Endothelial cell of umbilical vein (primary cell): Measurements from ENCODE around the gene CHML. TPM values are rescaled to one million over a fixed set of nuclear protein-coding genes. Genes with fewer than 3 reads are reported as not detected.

Experiments used
- BruUV-seq: library from RNA; stranded (reverse); fragments of 400-500 nt; replicated peaks from 2 replicates; lab custom pipeline; 2021; lab: Mats Ljungman, UMichigan
- CTCF ChIA-PET: fragments of 300-600, 350-600 bp; sonication (Branson Sonifier 250); formaldehyde crosslinking; loops from one replicate; lab custom pipeline; 2021; ENCODE audit warnings: antibody characterized with exemption, inconsistent platforms; lab: Charles Lee
- POLR2A ChIA-PET: fragments of 300-600, 350-600 bp; sonication (Branson Sonifier 250); formaldehyde crosslinking; loops from one replicate; lab custom pipeline; 2021; ENCODE audit warnings: antibody characterized with exemption, inconsistent platforms; lab: Charles Lee
- DNase-seq: peaks from one replicate; pipeline ENCODE4 v3.0.0-alpha.2; 2011; ENCODE audit warnings: low read depth, low spot score
- FAIRE-seq: peaks from 2 replicates; lab custom pipeline; 2011; peaks lifted over from hg19 to GRCh38; lab: Jason Lieb, UNC
- H2AFZ ChIP-seq: 2 replicates; pipeline ENCODE4 v1.6.0; 2012; ENCODE audit warnings: low read depth, low read length, control low read depth, inconsistent platforms
- H3K27ac ChIP-seq: 2 replicates; pipeline ENCODE4 v1.5.1; 2011; ENCODE audit warnings: low read depth, mild to moderate bottlenecking, control low read depth, low read length, moderate library complexity; ENCODE audit not compliant: insufficient read depth
- H3K27me3 ChIP-seq, 2 experiments: 2 replicates each; pipeline versions ENCODE4 v1.6.0 to v1.6.1; 2011; ENCODE audit warnings: low read length in 2 of 2, mixed read lengths in 1 of 2; ENCODE audit not compliant: control insufficient read depth in 2 of 2, insufficient read depth in 2 of 2
- H3K36me3 ChIP-seq, 2 experiments: 2 replicates in 1 of 2; 3 replicates in 1 of 2; pipeline ENCODE4 v1.5.1; 2011; ENCODE audit warnings: low read length in 2 of 2, mild to moderate bottlenecking in 1 of 2, moderate library complexity in 1 of 2; ENCODE audit not compliant: control insufficient read depth in 2 of 2, insufficient read depth in 2 of 2; ENCODE audit errors: extremely low read depth in 1 of 2
- H3K4me1 ChIP-seq: 3 replicates; pipeline ENCODE4 v1.5.1; 2011; ENCODE audit warnings: mild to moderate bottlenecking, low read length; ENCODE audit not compliant: control insufficient read depth, insufficient read depth; ENCODE audit errors: extremely low read depth
- H3K4me2 ChIP-seq: 2 replicates; pipeline ENCODE4 v1.6.1; 2011; ENCODE audit warnings: low read length, control low read depth, mixed read lengths; ENCODE audit not compliant: insufficient read depth
- H3K4me3 ChIP-seq, 3 experiments: fragments of 200-600 bp in 1 of 3; sonication (generic), shearing (Covaris generic) in 1 of 3; replicated peaks in 1 of 3; 2 replicates each; pipeline ENCODE4 v1.5.1; 2011 to 2016; ENCODE audit warnings: control low read depth in 3 of 3, low read length in 3 of 3, mild to moderate bottlenecking in 2 of 3, inconsistent platforms in 1 of 3, low read depth in 1 of 3, moderate library complexity in 1 of 3; ENCODE audit not compliant: insufficient read depth in 1 of 3
- H3K79me2 ChIP-seq: 2 replicates; pipeline ENCODE4 v1.6.0; 2012; ENCODE audit warnings: low read length, inconsistent platforms; ENCODE audit not compliant: control insufficient read depth, insufficient read depth
- H3K9ac ChIP-seq: replicated peaks from 2 replicates; pipeline ENCODE3; 2011; ENCODE audit warnings: low read length, control low read depth; ENCODE audit not compliant: insufficient read depth; ENCODE audit errors: extremely low read depth
- H3K9me1 ChIP-seq: replicated peaks from 3 replicates; pipeline ENCODE4 v1.6.0; 2011; ENCODE audit warnings: mild to moderate bottlenecking, low read length; ENCODE audit not compliant: control insufficient read depth, insufficient read depth; ENCODE audit errors: extremely low read depth
- H3K9me3 ChIP-seq: replicated peaks from 2 replicates; pipeline ENCODE4 v1.5.1; 2012; ENCODE audit warnings: low read length, inconsistent platforms; ENCODE audit not compliant: control insufficient read depth, insufficient read depth
- H4K20me1 ChIP-seq: replicated peaks from 2 replicates; pipeline ENCODE3; 2011; ENCODE audit warnings: mild to moderate bottlenecking, low read length; ENCODE audit not compliant: control insufficient read depth, insufficient read depth; ENCODE audit errors: extremely low read depth
- CTCF ChIP-seq, 2 donors: IDR thresholded peaks; 1 replicate in 1 of 2; 2 replicates in 1 of 2; pipeline ENCODE4 v1.5.1; 2011; ENCODE audit warnings: low read length in 2 of 2, mild to moderate bottlenecking in 2 of 2, moderate library complexity in 2 of 2, control low read depth in 1 of 2, inconsistent platforms in 1 of 2, low read depth in 1 of 2; ENCODE audit not compliant: insufficient read depth in 1 of 2; ENCODE audit errors: extremely low read depth in 1 of 2
- EZH2 ChIP-seq: IDR thresholded peaks from 2 replicates; pipeline ENCODE4 v1.6.1; 2012; ENCODE audit warnings: borderline replicate concordance, low read depth, mild to moderate bottlenecking, moderate library complexity, low read length, inconsistent platforms; ENCODE audit not compliant: severe bottlenecking
- FOS ChIP-seq: IDR thresholded peaks from 2 replicates; pipeline ENCODE4 v1.6.1; 2011; ENCODE audit warnings: mild to moderate bottlenecking, low read length, moderate library complexity, borderline replicate concordance; ENCODE audit not compliant: insufficient read depth
- GATA2 ChIP-seq: IDR thresholded peaks from 2 replicates; pipeline ENCODE4 v1.7.0; 2011; ENCODE audit warnings: low read depth, mild to moderate bottlenecking, moderate library complexity, mixed read lengths, low read length; ENCODE audit not compliant: insufficient read length, insufficient read depth
- JUN ChIP-seq: IDR thresholded peaks from 2 replicates; pipeline ENCODE4 v1.6.1; 2011; ENCODE audit warnings: borderline replicate concordance, low read depth; ENCODE audit not compliant: insufficient read length, insufficient read depth
- MYC ChIP-seq: IDR thresholded peaks from one replicate; pipeline ENCODE4 v1.6.1; 2011; ENCODE audit warnings: mild to moderate bottlenecking, low read depth, low read length
- POLR2A ChIP-seq: IDR thresholded peaks from 2 replicates; pipeline ENCODE4 v1.6.1; 2012; ENCODE audit warnings: low read depth, mild to moderate bottlenecking, control low read depth, low read length
- POLR2AphosphoS5 ChIP-seq: IDR thresholded peaks from 2 replicates; pipeline ENCODE4 v1.6.1; 2012; ENCODE audit warnings: low read depth, mild to moderate bottlenecking, control low read depth, low read length, moderate library complexity; ENCODE audit not compliant: insufficient read depth
- dilution Hi-C: fragments of 300-500 bp; cut with MboI; formaldehyde crosslinking; loops from one replicate; pipeline ENCODE4 v1.15.0; 2019; ENCODE audit warnings: low sequenced_read_pairs; ENCODE audit not compliant: extremely low pct_ligation_motif_present
- intact Hi-C: fragments of 100-400 bp; cut with micrococcal nuclease; formaldehyde crosslinking; loops from one replicate; pipeline ENCODE4 v1.10.0; 2022
- polyA plus RNA-seq, 4 experiments: library from polyadenylated mRNA; depleted of rRNA in 3 of 4; stranded (reverse) in 3 of 4; unstranded in 1 of 4; fragments of >200 nt; gene quantifications; 2 replicates each; pipeline versions ENCODE4 v1.2.1 to v1.2.3, GENCODE V29; 2011 to 2012; ENCODE audit warnings: missing spikeins in 1 of 4
- total RNA-seq: library from RNA; stranded (reverse); gene quantifications from 2 replicates; pipeline ENCODE4 v1.2.3, GENCODE V29; 2021
- TF ChIP-seq, protein P1 (sequence below): IDR thresholded peaks from 2 replicates; pipeline ENCODE4 v1.6.1; 2011; ENCODE audit not compliant: insufficient read depth, insufficient read length

The CHML gene
- total and polyA plus RNA-seq, 2 donors (not counting 3 experiments of a cell fraction or from before 2014, with no cell fraction given), result 3.3 to 22.3 TPM

GRCh38 chr1:241598249-241598648 is 41.9 kb downstream of the CHML start:
- H3K9me1 ChIP-seq, result no peaks in the 10 kb centered on the region
- no peaks in the 10 kb centered on the region for H3K79me2 ChIP-seq
- no peak overlapping the region for H3K27ac ChIP-seq
- no peaks in the 10 kb centered on the region for H3K4me1 ChIP-seq
- POLR2A ChIA-PET, result no interaction called here
- H3K4me3 ChIP-seq, result no peak overlapping the region
- no peaks in the 10 kb centered on the region for H3K27me3 ChIP-seq
- no peak overlapping the region for H3K4me2 ChIP-seq
- no peak overlapping the region for H2AFZ ChIP-seq
- H3K9ac ChIP-seq, result no peak overlapping the region
- no peak for DNase-seq
- BruUV-seq, result no TSS peak
- no peak for FAIRE-seq
- dilution Hi-C loops, result no loop called here
- no peaks in the 10 kb centered on the region for H3K9me3 ChIP-seq
- peaks cover 0 to 7% of the 10 kb centered on the region in 2 experiments for H3K36me3 ChIP-seq
- CTCF ChIA-PET, result interaction anchor here (0.8 kb wide), 1 partner anchor 13 kb away, joined by 3 read pairs; no protein-coding TSS in a partner anchor
- no peak for TF ChIP-seq POLR2AphosphoS5
- TF ChIP-seq EZH2, result no peak
- no peak for TF ChIP-seq JUN
- H4K20me1 ChIP-seq, result no peaks in the 10 kb centered on the region
- intact Hi-C loops, result no loop called here

DNA sequence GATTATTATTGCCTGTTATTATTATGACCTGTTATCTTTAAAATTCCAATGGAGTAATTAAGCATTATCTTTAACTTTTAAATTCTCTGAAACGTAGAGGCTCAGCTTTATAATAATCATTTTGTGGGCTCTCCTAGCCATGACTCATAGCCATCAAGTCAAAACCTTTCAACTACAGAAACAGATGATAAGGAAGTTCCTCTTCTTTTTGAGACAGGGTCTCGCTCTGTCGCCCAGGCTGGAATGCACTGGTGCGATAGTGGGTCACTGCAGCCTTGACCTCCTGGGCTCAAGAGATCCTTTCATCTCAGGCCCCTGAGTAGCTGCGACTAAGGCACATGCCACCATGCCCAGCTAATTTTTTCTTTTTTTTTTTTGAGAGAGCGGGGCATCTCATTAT is 43.5 kb downstream of the CHML start:
- Histone ChIP-seq H3K9me1 (no peaks in the 10 kb centered on the region), H3K27ac (no peak overlapping the region), H3K79me2 (no peaks in the 10 kb centered on the region), H4K20me1 (no peaks in the 10 kb centered on the region), H3K36me3 (peaks cover 0 to 7% of the 10 kb centered on the region in 2 experiments), H3K4me3 (no peak overlapping the region), H3K4me1 (no peaks in the 10 kb centered on the region), H3K9me3 (no peaks in the 10 kb centered on the region), H3K27me3 (no peaks in the 10 kb centered on the region), H2AFZ (no peak overlapping the region), H3K4me2 (no peak overlapping the region), H3K9ac (no peak overlapping the region)
- intact Hi-C loops, result no loop called here
- POLR2A ChIA-PET, result no interaction called here
- FAIRE-seq (no peak), DNase-seq (no peak)
- CTCF ChIA-PET, result interaction anchor here (3.2 kb wide), 1 partner anchor 15 kb away, joined by 21 read pairs; no protein-coding TSS in a partner anchor
- BruUV-seq, result no TSS peak
- dilution Hi-C loops, result no loop called here
- TF ChIP-seq JUN (no peak), CTCF (IDR thresholded peaks at IDR 0.05; ENCODE audit: extremely low read depth in 1 of 2, insufficient read depth in 1 of 2, low read depth in 1 of 2, low read length in 2 of 2) (no peak), GATA2 (no peak), EZH2 (no peak), FOS (no peak), POLR2AphosphoS5 (no peak), POLR2A (no peak), MYC (no peak)
- TF ChIP-seq, protein P1, sequence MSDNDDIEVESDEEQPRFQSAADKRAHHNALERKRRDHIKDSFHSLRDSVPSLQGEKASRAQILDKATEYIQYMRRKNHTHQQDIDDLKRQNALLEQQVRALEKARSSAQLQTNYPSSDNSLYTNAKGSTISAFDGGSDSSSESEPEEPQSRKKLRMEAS, result no peak
